T-helper 2 cell treated with Interferon-gamma antibody and Interleukin-4, amounts not matched to agents 100 ng/mL and 5 ng/mL, for 36 hours (primary cell): ENCODE data around the gene CCNY. TPM values are rescaled to one million over a fixed set of nuclear protein-coding genes. Genes with fewer than 3 reads are reported as not detected.

Experiments used
- intact Hi-C: fragments of 100-400 bp; cut with micrococcal nuclease; formaldehyde crosslinking; loops from one replicate; pipeline ENCODE4 v1.15.1; 2023
- total RNA-seq: library from RNA; stranded (reverse); gene quantifications from 2 replicates; pipeline ENCODE4 v1.2.3, GENCODE V29; 2022

Gene CCNY
- total RNA-seq, 1 donor from 2014 or later: 56.3 TPM

- intact Hi-C loops: loop anchor here (10.0 kb wide), 1 partner anchor 213 kb away; no protein-coding TSS in a partner anchor
These were observed 4.2 kb upstream of the CCNY start for GRCh38 chr10:35331894-35332640.

DNA sequence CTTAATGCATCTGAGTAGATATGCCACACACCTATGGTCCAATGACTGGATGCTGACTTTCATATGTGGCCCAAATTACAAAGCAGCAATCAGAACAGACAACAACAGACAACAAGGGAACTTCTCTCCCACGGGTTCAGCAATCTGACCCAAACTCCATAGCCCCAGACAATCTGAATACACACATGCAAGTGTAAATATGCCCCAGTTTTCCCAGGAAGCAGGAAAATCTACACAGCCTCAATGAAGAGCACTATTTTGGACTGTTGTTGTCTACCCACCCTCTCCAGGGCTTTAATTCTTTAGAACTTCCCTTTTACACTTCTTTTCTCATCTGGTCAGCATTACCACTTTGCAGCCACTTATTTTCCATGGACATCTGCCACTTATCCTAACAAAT lies 2.0 kb upstream of the CCNY start:
- intact Hi-C loops: loop anchor here (10.0 kb wide), 1 partner anchor 211 kb away; no protein-coding TSS in a partner anchor

DNA sequence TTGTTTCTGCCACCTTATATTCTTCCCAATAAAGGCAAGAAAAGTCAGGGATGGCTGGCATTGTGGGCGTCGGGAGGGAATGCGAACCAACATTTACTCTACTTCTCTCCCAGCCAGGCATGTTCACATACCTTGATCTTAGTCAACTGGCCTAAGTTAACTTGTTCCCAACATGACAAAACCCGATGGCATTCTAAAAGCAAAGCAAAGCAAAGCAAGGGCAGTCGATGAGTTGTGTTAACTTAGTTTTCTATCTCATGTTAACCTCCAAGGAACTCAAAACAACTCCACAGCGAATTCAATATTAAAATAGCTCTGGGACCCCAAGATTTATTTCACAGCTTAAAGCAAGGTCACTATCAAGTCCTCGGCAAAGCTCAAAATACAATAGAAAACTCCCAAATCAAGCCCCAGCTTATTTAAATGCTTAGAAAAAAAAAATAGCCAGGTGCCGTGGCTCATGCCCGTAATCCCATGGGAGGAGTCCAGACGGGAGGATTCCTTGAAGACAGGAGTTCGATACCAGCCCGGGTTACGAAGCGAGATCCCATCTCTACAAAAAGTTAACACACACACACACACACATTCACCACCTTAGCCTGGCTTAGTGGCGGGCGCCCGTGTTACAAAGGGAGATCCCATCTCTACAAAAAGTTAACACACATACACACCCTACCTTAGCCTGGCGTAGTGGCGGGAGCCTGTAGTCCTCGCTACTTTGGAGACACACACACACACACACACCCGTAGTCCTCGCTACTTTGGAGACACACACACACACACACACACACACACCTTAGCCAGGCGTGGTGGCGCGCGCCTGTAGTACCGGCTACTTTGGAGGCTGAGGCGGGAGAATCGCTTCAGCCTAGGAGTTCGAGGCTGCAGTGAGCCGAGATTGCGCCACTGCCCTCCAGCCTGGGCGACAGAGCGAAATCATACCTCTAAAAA lies 901 bp upstream of the CCNY start:
- intact Hi-C loops: loop anchor here (2.0 to 10.0 kb wide), 7 partner anchors 112 to 343 kb away; partner anchors contain the start of genes CUL2 and FZD8

DNA sequence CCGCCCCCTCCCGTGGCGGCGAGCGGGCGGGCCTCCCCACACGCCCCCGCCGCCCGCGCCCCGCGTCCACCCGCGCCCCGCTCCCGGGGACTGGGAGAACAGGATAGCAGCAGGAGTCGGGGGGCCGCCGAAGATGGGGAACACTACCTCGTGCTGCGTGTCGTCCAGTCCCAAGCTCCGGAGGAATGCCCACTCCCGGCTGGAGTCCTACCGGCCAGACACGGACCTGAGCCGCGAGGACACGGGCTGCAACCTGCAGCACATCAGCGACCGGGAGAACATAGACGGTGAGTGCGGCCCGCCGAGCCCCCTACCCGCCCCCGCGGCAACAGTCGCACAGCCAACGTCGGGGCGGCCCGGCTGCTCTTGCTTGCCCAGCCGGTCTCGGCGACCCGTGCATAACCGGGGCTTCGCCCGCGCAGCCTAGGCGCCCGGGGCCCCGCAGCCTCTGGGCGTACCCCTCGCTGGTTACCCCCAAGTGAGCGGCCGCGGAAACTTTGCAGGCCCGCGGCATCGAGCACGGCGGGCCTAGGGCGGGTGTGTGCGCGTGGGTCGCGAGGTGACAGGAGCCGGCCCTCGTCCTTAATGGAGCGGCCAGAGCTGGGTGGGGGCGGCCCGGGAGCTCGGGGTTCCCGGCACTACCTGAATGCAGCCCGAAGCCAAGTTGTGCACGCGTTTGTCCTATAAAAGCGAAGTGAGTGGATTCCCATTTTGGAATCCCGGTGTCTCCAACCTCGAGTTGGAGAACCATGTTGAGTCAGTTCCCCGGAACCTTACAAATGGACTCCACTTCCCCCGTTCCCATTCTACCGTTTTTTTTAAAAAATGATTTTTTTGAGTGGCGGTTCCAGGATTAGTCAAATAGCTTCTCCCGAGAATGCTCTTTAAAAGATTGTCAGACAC lies 863 bp downstream of the CCNY start:
- intact Hi-C loops: loop anchor here (2.0 to 10.0 kb wide), 7 partner anchors 110 to 345 kb away; partner anchors contain the start of genes CUL2 and FZD8

DNA sequence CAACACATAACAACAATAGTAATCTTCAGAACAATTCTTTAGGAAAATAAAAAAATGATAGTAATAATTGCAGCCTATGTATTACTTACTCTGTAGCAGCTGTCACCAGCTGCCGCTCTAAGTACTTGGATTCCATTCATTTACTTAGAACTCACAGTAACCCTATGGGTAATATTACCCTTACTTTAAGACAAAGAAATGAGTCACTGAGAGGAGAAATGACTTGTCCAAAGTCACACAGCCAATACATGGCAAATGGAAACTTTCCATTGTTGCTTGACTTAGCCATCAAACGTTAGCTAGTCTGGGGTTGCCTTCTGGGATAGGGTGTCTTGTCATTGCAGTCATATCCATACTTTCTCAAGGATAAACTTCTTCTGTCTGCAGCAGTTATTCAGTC lies 3.6 kb downstream of the CCNY start:
- intact Hi-C loops: loop anchor here (5.0 to 10.0 kb wide), 4 partner anchors 107 to 348 kb away; no protein-coding TSS in a partner anchor

DNA sequence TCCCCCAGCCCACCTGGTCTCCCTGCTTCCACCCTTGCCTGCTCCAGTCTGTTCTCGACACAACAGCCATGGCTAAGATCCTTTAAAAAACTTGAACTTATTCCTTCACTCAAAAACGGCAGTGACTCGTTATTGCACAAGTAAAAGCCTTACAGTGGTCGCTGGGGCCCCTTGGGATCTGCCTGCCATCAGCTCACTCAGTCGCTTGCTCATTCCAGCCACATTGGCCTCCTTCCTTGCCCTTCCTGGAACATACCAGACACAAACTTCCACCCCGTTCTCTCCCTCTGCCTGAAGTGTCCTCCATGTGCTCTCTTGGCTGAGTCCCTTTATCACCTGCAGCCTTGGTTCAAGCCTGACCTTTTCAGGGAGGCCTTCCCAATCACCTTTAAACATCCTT lies 4.7 kb downstream of the CCNY start:
- intact Hi-C loops: loop anchor here (1.0 kb wide), 2 partner anchors 15 to 215 kb away; partner anchors contain the start of gene CREM

GRCh38 chr10:35341521-35341920 lies 5.2 kb downstream of the CCNY start:
- intact Hi-C loops: loop anchor here (1.0 kb wide), 2 partner anchors 15 to 215 kb away; partner anchors contain the start of gene CREM

- intact Hi-C loops: no loop called here
These were observed 6.0 kb downstream of the CCNY start for GRCh38 chr10:35342183-35342753.

GRCh38 chr10:35343739-35344138 lies 7.4 kb downstream of the CCNY start:
- intact Hi-C loops: no loop called here

- intact Hi-C loops: no loop called here
These were observed 9.1 kb downstream of the CCNY start for GRCh38 chr10:35345383-35345742.

- intact Hi-C loops: no loop called here
These were observed 9.9 kb downstream of the CCNY start for GRCh38 chr10:35346248-35346647.

GRCh38 chr10:35347121-35347562 lies 10.8 kb downstream of the CCNY start:
- intact Hi-C loops: no loop called here

- intact Hi-C loops: no loop called here
These were observed 11.7 kb downstream of the CCNY start for GRCh38 chr10:35347899-35348608.

DNA sequence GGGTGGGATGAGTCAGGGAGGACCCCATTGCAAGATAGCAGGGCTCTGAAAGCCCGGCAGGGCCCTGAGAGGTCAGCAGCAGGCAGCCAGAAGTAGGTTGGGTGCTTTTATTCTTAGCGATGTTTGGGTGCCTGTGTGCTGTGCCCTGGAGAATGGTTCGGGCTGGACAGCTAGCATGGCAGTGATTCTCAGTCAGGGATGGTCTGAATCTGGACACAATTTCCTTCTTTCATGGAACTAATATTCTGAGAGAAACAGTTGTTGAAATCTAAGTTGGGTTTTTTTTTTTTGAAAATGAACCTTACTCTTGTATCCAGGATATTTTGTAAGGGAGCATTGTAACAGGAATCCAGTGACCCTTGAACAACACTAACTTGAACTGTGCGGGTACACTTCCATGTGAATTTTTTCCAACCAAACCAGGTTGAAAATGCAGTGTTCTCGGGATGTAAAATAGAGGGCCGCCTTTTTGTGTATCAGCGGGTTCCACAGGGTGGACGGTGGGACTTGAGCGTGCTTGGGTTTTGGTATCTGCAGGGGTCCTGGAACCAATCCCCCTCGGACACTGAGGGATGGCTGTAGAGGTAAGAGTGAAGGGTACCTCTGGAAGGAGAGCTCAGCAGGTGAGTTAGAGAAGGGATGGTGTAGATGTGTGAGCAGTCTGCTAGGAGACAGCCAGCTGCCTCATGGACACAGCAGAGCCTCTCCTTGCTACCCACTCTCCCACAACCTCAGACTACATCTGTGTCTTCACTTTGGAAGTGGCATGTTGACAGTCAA lies 12.5 kb downstream of the CCNY start:
- intact Hi-C loops: no loop called here

DNA sequence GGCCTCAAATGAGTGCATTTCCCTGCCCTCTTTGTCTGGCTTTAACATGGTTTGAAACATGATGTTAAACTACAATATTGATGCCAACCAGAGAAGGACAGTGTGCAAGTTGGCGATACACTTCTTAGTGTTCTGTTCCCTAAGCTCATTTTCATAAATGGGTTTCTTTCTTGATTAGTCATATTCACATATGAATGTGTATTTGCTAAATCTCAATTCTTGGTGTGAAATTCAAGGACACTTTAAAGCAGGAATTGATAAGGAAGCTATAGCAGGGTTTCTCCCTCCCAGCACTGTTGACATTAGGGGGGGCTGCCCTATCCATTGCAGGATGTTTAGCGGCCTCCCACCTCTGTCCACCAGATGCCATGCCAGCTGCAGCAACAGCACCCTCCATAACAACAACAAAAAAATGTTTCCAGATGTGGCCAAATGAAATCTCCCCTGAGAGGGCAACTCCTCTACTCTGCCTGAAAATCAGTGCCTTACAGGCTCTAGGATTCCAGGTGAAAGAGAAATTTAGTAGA lies 13.1 kb downstream of the CCNY start:
- intact Hi-C loops: no loop called here

DNA sequence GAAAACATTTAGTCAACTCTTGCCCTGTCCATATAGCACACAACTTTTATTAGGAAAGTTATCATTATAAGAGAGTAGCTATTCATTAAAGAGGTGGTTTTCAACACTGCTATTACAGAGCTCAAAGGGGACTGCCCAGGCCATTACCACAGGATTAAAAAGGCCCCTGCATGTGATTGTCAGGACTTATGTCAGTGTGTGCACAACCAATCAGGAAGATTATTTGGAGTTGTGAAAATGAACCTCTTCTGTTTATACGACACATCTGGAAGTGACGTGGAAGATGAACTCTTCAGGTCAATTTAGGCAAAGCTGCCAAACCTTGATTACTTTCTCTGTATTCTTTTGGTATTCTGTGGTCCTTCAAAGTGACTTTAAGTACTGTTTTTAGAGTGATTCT lies 14.7 kb downstream of the CCNY start:
- intact Hi-C loops: no loop called here

DNA sequence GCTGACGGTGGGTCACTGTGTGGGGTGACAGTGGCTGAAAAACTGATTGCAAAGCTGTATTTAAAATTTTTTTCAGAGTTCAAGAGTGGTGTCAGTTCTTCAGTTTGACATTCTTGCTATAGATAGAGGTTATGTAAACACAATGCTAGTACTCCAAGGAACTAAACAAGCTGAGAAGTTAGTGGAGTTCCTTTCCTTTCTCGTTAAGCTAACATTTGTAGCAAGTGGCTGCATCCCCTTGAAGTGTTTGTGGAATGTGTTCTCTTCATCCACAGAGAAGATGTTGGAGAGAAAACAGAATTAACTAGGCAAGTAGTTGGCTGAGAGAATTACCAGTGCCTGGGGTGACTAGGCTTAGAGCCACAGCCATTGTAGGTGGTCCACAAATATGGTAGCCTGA lies 15.8 kb downstream of the CCNY start:
- intact Hi-C loops: no loop called here

DNA sequence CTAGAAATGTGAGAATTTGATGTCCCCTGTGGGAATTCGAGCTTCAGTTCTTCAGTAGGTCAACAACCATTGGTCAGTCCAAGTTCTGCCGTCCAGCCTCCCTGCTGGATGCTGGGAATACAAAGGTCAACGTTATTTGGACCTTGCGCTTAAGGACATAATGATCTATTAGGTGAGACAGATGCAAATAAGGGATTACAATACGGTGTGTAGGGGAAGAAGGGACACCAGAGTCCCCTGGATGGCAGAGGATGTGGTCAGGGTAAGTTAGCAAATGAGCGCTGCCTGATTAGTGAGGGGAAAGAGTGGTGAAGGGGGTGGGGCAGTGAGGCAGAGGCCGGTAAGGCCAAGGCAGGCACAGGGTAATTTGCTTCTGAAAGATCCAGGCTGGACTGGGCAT lies 16.2 kb downstream of the CCNY start:
- intact Hi-C loops: no loop called here

DNA sequence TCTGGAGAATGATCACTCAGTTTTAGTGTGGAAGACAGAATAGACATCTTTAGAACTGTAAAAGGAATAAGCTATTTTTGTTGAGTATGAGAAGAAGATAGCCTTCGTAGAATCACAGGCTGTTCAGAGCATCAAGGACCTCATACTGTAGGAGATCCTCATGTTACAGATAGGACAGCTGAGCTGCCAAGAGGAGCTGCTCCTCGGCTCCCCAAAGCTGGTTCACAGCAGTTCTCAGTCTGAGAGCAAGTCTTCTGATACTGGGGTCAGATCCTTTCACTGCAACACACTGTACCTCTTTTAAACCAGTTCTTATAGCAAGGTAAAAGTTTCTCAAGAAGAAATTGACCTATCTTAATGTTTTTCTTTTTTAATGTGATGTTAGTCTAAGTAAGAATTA lies 17.1 kb downstream of the CCNY start:
- intact Hi-C loops: no loop called here
